ENCODE measurements around the gene NUDT15.

NUDT15 gene

DNA sequence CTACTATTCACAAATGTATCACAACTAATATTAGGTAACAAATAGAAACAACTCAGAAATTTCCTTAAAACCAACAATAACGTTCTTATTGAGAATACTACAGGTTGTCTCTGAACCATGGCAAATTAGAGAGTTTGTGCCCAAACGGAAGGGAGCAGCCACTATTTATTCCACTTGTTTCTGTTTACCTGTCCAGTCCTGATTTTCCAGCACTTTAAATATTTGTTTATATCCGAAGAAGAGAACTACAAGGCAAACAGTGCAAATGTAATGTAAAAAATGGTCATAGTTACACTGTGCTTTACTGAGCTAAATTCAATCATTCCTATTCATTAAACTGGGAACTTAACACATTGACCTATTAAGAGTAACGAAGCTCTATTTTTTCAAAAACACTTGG lies 45.7 kb upstream of the NUDT15 start:
- no peak overlapping the region for H3K9ac ChIP-seq (ENCODE audit: low read length)
- TF ChIP-seq EZH2phosphoT487 (conservative IDR thresholded peaks at IDR 0.05; ENCODE audit: low read length), result no peak
- no peak for TF ChIP-seq CTCF (IDR thresholded peaks at IDR 0.05; ENCODE audit: insufficient read depth, low read length, poor library complexity, severe bottlenecking)
- H2AFZ ChIP-seq (ENCODE audit: low read depth, low read length, severe bottlenecking), result no peak overlapping the region
- no peak overlapping the region for H3K4me3 ChIP-seq (ENCODE audit: insufficient read depth, low read length, poor library complexity, severe bottlenecking)
- no peak overlapping the region for H3K27ac ChIP-seq (ENCODE audit: low read depth, low read length)
- no peaks in the 10 kb centered on the region for H4K20me1 ChIP-seq (ENCODE audit: low read depth, low read length)
- no peaks in the 10 kb centered on the region for H3K27me3 ChIP-seq (ENCODE audit: low read length)
- no peaks in the 10 kb centered on the region for H3K9me3 ChIP-seq (ENCODE audit: insufficient read depth, low read length)
- H3K36me3 ChIP-seq (ENCODE audit: low read length), result peaks cover 39% of the 10 kb centered on the region
- no peaks in the 10 kb centered on the region for H3K9me2 ChIP-seq (replicated peaks; ENCODE audit: insufficient read depth, low read length)
- H3K79me2 ChIP-seq (ENCODE audit: insufficient read depth, low read length), result peaks cover 64% of the 10 kb centered on the region
- no peak overlapping the region for H3K4me2 ChIP-seq (ENCODE audit: low read depth, low read length, poor library complexity, severe bottlenecking)
- H3F3A ChIP-seq (ENCODE audit: insufficient read depth), result peaks cover 7% of the 10 kb centered on the region; the same call in 1 of the 2 replicates

DNA sequence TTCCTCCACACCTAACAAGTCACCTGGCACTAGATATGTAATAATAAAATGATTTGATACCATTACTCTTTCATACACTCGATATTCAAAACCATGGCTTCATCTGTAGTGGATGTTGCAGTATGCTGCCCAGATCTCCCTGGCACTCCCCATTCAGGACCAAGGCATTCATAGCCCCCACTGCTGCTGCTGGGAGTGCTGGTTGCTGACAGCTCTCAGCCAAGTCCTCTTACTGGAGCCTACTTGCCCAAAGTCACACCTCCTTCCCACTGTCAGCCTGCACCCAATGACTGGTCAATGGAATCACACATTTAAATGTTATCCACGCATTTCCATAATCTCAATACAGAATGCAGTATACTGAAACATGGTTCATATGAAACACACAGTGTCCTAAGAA lies 40.1 kb upstream of the NUDT15 start:
- H3F3A ChIP-seq (ENCODE audit: insufficient read depth), result no peaks in the 10 kb centered on the region; the same call in 1 of the 2 replicates
- H3K4me3 ChIP-seq (ENCODE audit: insufficient read depth, low read length, poor library complexity, severe bottlenecking), result no peak overlapping the region
- peaks cover 12% of the 10 kb centered on the region; the same call in 1 of the 2 replicates for H3K36me3 ChIP-seq (ENCODE audit: low read length)
- no peak overlapping the region for H3K27ac ChIP-seq (ENCODE audit: low read depth, low read length)
- no peaks in the 10 kb centered on the region for H3K27me3 ChIP-seq (ENCODE audit: low read length)
- no peaks in the 10 kb centered on the region for H3K9me2 ChIP-seq (replicated peaks; ENCODE audit: insufficient read depth, low read length)
- H3K79me2 ChIP-seq (ENCODE audit: insufficient read depth, low read length), result peaks cover 76% of the 10 kb centered on the region
- peak overlapping the region; percentile 18 for H3K4me2 ChIP-seq (ENCODE audit: low read depth, low read length, poor library complexity, severe bottlenecking)
- no peaks in the 10 kb centered on the region for H3K9me3 ChIP-seq (ENCODE audit: insufficient read depth, low read length)
- no peak for TF ChIP-seq CTCF (IDR thresholded peaks at IDR 0.05; ENCODE audit: insufficient read depth, low read length, poor library complexity, severe bottlenecking)
- TF ChIP-seq EZH2phosphoT487 (conservative IDR thresholded peaks at IDR 0.05; ENCODE audit: low read length), result no peak
- no peak overlapping the region for H3K9ac ChIP-seq (ENCODE audit: low read length)
- no peaks in the 10 kb centered on the region; the same call in 1 of the 2 replicates for H4K20me1 ChIP-seq (ENCODE audit: low read depth, low read length)
- no peak overlapping the region for H2AFZ ChIP-seq (ENCODE audit: low read depth, low read length, severe bottlenecking)

DNA sequence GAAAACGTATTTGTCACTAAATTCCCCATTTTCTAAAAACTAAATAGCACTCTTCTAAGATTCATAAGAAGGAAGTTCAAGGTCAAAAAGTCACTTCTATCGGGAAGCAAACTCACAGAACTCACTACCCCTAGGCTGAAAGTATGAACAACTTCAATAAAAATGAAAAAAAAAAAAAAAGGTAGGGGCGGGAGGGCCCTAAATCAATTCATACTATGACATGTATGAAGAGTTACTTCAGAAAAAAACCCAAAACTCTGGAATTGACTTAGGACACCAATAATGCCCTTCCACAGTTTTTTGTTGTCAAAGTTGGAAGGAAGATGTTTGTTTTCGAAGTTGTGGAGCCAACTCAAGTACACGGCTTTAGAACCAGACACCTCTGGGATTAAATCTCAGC lies 37.6 kb upstream of the NUDT15 start:
- Histone ChIP-seq H3K36me3 (ENCODE audit: low read length) (peaks cover 6% of the 10 kb centered on the region; the same call in 1 of the 2 replicates), H3K79me2 (ENCODE audit: insufficient read depth, low read length) (peaks cover 59% of the 10 kb centered on the region), H3K9ac (ENCODE audit: low read length) (peak overlapping the region; percentile 91)

More for the DNA sequence above, 37.6 kb upstream of the NUDT15 start:
- Histone ChIP-seq H3K27ac (ENCODE audit: low read depth, low read length) (no peak overlapping the region), H2AFZ (ENCODE audit: low read depth, low read length, severe bottlenecking) (no peak overlapping the region), H4K20me1 (ENCODE audit: low read depth, low read length) (no peaks in the 10 kb centered on the region; the same call in 1 of the 2 replicates), H3F3A (ENCODE audit: insufficient read depth) (peaks cover 3% of the 10 kb centered on the region), H3K4me2 (ENCODE audit: low read depth, low read length, poor library complexity, severe bottlenecking) (peak overlapping the region; percentile 71), H3K4me3 (ENCODE audit: insufficient read depth, low read length, poor library complexity, severe bottlenecking) (peak overlapping the region; percentile 95), H3K9me2 (replicated peaks; ENCODE audit: insufficient read depth, low read length) (no peaks in the 10 kb centered on the region), H3K27me3 (ENCODE audit: low read length) (no peaks in the 10 kb centered on the region), H3K9me3 (ENCODE audit: insufficient read depth, low read length) (no peaks in the 10 kb centered on the region)
- TF ChIP-seq CTCF (IDR thresholded peaks at IDR 0.05; ENCODE audit: insufficient read depth, low read length, poor library complexity, severe bottlenecking) (no peak), EZH2phosphoT487 (conservative IDR thresholded peaks at IDR 0.05; ENCODE audit: low read length) (no peak)
